GM18909 (cell line): ENCODE results near the gene MINDY4.

Source experiments
- ATAC-seq: cut with Tn5 transposase; IDR thresholded peaks from one replicate; pipeline ENCODE4 v1.9.1; 2021; ENCODE audit warnings: mild to moderate bottlenecking; ENCODE audit not compliant: unreplicated experiment, poor library complexity

The MINDY4 gene

DNA sequence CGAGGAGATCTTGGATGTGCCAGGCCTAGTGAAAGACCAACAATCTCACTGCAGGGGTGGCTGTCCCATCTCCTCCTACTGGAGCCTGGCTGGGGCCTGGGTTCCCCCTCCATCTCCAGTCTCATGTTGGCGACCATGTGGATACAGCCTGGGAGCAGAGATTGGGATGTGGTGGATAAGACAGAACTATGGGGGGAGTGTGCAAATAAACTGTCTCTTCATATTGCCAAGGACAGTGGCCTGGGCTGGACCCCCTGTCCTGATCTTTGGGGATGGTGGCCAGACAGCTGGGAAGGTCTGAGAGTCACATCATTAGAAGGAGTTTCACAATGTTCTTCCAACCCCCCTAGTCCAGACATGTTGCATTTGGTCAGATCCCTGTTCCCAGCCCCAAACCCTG, 5.8 kb upstream of the MINDY4 start:
- ATAC-seq: no peak

DNA sequence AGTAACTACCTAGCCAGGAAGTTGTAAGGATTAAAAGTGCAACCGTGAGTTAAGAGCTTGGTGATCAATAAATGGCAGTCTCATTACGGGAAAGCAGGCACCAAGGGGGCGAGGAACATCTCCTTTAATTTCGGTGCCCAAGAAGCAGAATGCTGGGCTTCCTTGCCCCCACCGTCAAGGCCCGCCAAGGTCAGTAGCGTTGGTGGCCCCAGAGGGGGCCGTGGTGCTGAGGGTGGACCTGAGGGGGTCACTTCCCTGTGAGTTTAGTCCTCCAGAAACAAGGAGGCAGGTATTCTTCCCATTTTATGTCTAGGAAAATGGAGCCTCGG, 408 bp upstream of the MINDY4 start:
- ATAC-seq: no peak

- ATAC-seq: peak; percentile 32
These were observed 736 bp downstream of the MINDY4 start for GRCh38 chr7:30771880-30772425.

GRCh38 chr7:30772984-30773383, 1.8 kb downstream of the MINDY4 start:
- ATAC-seq: no peak

- no peak for ATAC-seq
These were observed 4.8 kb downstream of the MINDY4 start for GRCh38 chr7:30775992-30776391.

- ATAC-seq: no peak
These were observed 5.8 kb downstream of the MINDY4 start for GRCh38 chr7:30776971-30777370.

GRCh38 chr7:30778255-30779025, 7.2 kb downstream of the MINDY4 start:
- ATAC-seq: no peak

DNA sequence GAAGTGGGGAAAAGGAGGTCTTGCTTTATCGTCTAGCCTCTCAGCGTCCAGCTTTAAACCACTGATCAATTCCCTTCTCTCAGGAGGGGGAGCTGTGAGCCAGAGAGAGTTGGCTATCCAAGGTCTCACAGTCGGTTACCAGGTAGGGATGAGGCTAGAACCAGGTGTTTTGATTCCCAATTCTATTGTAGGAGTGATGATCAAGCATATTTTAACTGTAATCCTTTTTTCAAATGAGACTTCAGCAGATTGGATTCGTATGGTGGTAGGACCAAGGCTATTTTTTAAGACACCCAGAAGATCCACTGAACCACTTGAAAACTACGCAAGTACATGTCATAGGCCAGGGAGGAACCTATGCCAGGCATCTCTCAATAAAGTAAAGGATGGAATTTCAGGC, 8.4 kb downstream of the MINDY4 start:
- ATAC-seq: no peak

DNA sequence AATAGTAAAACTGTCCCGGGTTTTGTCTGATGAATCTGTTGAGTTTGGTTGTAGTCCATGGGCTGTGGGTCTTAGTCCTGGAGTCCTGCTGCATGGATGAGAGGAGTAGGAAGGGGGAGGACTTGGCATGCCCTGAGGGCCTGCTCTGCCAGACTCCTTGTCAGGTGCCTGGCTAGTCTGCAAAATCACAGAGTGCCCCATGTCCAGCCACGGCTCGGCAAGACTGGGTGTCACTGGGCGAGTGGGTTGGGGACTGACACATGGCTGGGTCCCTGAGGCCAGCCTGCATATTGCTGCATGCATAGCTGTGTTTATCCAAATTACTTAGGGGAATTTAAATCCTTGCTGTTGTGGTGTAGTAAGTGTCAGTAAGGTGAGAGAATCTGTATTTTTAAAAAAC, 9.7 kb downstream of the MINDY4 start:
- no peak for ATAC-seq

DNA sequence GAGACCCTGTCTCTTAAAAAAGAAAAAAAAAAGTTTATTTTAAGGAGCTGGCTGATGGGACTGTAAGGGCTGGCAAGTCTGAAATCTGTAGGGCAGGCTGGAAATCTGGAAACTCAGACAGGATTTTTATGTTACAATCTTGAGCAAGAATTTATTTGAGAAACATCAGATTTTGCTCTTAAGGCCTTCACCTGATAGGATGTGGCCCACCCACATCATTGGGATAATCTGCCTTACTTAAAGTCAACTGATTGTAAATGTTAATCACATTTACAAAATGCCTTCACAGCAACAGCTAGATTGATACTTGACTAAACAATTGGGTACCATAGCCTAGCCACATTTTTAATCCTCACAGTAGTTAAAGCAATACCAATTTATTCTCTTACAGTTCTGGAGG, 11.5 kb downstream of the MINDY4 start:
- ATAC-seq: no peak

DNA sequence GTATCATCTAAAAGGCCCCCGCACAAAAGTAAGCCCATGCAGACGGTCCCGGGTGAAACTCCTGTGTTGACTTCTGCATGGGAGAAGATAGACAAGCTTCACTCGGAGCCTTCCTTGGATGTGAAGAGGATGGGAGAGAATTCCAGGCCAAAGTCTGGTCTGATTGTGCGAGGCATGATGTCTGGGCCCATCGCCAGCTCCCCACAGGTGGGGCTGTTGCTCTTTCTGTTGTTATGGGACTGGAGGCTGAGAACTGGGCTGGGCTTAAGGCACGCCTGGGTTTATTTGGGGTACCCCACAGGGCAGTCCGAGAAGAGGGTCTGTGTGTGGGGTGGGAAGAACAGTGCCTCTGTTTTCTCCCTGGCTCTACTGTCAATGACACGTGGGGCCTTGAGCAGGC, 14.6 kb downstream of the MINDY4 start:
- no peak for ATAC-seq

DNA sequence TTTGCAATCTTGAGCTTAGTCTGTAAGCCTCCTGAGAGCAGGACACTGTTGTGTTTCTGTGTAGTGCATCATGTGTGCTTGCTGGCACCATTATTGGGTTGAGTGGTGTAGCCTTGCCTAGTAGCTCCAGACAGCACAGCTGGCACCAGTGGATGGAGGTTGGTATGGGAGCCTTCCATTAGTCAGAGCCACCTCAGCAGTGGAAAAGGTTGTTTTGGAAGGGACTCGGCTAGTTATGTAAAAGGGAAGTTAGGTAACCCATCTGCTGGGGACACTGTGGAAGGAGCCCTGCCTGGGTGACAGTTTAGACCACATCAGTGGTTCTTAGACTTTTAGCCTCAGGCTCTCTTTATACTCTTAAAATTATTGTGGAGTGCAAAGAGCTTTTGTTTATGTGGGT, 16.3 kb downstream of the MINDY4 start:
- ATAC-seq: no peak

DNA sequence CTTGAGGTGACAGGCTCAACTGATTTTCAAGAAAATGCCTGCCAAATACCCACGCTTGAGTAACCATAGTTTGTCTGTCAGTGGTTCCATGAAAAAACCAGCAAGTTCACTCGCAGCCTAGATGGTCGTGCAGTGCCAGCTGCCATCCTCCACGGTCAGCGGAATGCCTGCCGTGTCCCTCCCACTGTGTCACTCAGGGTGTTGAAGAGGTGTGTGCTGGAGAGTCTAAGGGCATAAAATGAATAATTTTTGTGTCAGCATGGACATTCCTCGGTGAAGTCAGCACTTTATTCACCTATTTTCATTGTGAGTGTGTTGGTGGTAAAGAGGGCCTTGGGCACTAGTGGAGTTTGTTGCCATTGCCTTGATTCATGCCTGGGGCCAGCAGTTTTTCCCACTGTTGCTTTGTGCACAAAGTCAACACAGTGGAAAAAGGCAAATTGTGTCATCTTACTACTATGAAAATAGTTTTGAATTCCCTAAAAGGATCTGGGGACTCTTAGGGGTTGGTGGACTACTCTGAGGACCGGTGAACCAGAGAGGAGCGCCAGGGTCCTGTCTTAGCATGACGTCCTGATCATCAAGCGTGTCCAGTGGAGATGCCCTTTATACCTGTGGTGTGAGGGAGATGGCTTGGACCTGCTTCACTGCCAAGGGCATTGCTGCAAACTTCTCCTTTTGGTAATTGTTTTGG, 17.6 kb downstream of the MINDY4 start:
- no peak for ATAC-seq

- ATAC-seq: no peak
These were observed 18.1 kb downstream of the MINDY4 start for GRCh38 chr7:30789334-30789711.

GRCh38 chr7:30790356-30790755, 19.1 kb downstream of the MINDY4 start:
- ATAC-seq: no peak

GRCh38 chr7:30791114-30791513, 19.9 kb downstream of the MINDY4 start:
- ATAC-seq: no peak

DNA sequence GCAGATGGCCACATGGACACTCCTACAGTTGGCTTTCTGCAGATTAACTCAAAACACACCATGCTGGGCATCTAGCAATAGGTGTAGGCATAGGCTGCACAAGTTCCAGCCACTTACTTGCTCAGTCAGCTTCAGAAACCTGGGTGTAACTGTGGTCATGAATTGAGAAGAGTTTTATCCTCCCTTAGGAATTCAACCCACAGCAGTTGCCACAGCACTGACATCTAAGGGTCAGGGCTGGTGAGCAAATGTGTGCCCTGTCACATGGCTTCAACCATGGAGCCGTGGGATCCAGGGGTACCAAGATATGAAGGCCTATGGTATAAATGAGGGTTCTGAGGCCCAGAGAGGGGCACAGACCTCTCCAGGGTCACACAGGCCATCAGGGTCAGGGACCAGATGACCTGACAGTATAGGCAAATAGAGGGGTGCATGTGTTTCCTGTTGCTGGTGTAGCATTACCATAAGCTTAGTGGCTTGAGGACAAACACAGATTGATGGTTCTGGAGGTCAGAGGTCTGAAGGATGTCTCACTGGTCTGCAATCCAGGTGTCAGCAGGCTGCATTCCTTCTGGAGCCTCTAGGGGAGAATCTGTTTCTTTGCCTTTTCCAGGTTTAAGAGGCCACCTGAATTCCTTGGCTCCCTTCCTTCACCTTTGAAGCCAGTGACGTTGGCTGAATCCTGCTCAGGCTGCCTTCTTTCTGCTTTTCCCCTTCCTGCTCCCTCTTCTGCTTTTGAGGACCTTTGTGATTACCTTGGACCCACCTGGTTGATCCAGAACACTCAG, 24.1 kb downstream of the MINDY4 start:
- peak; percentile 25 for ATAC-seq

DNA sequence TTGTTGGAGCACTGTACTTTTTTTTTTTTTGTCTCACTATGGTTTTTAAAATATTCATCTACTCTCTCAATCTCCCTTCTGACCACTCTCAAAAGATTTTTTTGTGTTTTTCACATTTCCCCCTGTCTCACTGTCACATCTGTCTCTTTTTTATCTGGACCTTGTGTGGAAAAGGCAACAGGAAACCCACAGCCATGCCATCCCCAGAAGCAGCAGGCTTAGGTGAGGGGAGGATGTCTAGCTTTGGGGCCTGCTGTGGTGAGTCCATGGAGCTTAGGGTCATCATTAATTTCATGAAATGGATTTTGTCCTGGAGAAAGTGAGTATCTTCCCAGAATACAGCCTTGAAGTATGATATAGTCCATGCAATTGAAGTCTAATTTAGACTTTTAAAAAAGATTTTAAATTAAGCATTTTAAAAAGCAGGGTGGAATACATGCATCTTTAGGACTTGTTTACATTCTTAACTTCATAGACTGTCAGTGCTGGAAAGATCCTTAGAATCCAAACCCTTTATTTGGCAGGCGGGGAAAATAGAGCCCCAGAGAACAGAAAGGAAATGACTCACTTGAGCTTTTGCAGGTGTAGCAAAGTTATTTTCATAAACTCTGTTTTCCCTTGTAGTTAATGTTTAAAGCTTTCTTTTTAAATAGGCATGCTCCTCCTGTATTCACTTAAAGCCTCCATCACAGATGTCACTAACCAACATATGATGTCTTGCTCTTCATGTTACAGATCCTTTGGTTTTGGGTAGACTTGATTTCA, 25.1 kb downstream of the MINDY4 start:
- peak; percentile 24 for ATAC-seq

DNA sequence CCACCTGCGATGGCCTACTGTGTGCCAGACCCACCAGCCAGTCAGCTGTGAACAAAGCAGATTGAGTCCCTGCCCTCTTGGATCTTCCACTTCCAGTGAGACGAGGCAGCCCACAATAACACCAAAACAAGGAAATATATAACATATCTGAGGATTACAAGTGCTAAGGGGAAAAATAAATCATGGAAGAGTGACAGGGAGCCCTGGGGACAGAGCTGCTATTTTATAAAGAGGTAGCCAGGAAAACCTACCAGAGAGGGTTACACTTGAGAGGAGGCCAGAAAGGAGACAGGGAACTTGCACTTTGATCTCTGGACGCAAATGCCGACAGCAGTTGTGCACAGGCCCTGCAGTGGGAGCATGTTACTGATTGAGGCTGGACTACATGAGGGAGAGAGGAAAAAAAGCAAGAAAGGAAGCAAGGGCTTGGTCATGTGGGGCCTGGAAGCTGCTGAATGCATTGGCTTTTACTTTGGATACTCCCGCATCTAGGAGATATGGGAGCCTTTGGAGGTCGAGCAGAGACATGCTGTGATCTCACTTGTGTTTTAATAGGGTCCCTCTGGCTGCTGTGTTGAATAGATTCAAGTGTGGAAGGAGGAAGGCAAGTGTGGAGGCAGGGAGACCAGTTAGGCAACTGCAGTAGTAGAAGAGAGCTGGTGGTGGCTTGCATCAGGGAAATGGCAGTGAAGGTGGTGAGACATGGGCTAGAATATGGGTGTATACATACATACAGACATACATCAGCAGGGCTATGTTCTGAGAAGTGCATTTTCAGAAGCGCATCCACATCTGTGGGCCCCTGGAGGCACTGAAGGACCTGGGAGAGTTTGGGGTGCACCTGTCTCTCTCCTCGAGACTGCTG, 26.2 kb downstream of the MINDY4 start:
- no peak for ATAC-seq
